Activated B cell treated with CpG ODN at 0.5 μM for 24 hours (primary cell): Measurements from ENCODE around the gene PABPC3. TPM values are rescaled to one million over a fixed set of nuclear protein-coding genes. Genes with fewer than 3 reads are reported as not detected.

ENCODE experiments used
- ATAC-seq: fragments of 200-7000 bp; cut with Tn5 transposase; one replicate; pipeline ENCODE4 v1.10.0; 2021; ENCODE audit warnings: low read depth, mild to moderate bottlenecking, moderate library complexity
- CTCF ChIA-PET: fragments of 350-600 bp; sonication (Branson Sonifier 250); formaldehyde crosslinking; loops from one replicate; lab custom pipeline; 2021; ENCODE audit warnings: antibody characterized with exemption; lab: Charles Lee
- POLR2A ChIA-PET: fragments of 350-600 bp; sonication (Branson Sonifier 250); formaldehyde crosslinking; loops from one replicate; lab custom pipeline; 2021; ENCODE audit warnings: antibody characterized with exemption; lab: Charles Lee
- DNase-seq: peaks from one replicate; pipeline ENCODE4 v3.0.0; 2022
- H3K27ac Mint-ChIP-seq: one replicate; pipeline ENCODE4 v1.8.0; 2020; ENCODE audit warnings: mixed read lengths
- H3K27me3 Mint-ChIP-seq: one replicate; pipeline ENCODE4 v1.8.0; 2021; ENCODE audit warnings: mixed read lengths
- H3K36me3 Mint-ChIP-seq: one replicate; pipeline ENCODE4 v1.8.0; 2021; ENCODE audit warnings: low read depth, mixed read lengths
- H3K4me1 Mint-ChIP-seq: one replicate; pipeline ENCODE4 v1.8.0; 2021; ENCODE audit warnings: mixed read lengths
- H3K4me3 Mint-ChIP-seq: one replicate; pipeline ENCODE4 v1.8.0; 2020; ENCODE audit warnings: mild to moderate bottlenecking, mixed read lengths
- H3K9me3 Mint-ChIP-seq: one replicate; pipeline ENCODE4 v1.8.0; 2020; ENCODE audit warnings: mixed read lengths
- CTCF ChIP-seq: fragments of 200-600 bp; IDR thresholded peaks from one replicate; pipeline ENCODE4 v1.8.0; 2022; ENCODE audit warnings: antibody characterized with exemption, mild to moderate bottlenecking
- intact Hi-C: fragments of 100-400 bp; cut with micrococcal nuclease; formaldehyde crosslinking; loops from one replicate; pipeline ENCODE4 v1.15.1; 2024
- total RNA-seq: library from RNA; stranded (reverse); gene quantifications from 2 replicates; pipeline ENCODE4 v1.2.3, GENCODE V29; 2022

The PABPC3 gene
- total RNA-seq, 1 donor from 2014 or later = 0.35 TPM

DNA sequence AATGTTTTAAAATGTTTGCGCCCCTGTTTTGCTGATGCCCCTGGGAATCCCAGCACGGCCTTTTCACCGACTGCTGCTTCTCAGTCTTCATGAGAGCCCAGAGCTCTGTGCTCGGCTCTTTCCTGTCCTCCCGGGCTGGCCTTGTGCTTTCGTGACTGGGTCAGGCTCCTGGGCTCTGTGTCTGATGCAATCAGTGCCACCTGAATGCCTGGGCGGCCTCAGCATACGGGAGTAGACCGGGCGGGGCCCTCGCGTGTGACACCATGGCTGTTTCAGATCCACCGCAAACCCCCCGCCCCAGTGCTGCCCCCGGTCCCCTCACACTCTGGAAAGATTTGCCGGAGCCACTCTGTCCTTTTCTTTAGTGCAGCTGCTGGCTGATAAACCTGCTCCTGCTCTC is 21.4 kb downstream of the PABPC3 start:
- Mint-ChIP-seq H3K4me3 (no peak overlapping the region), H3K9me3 (peaks cover 6% of the 10 kb centered on the region), H3K36me3 (no peaks in the 10 kb centered on the region), H3K4me1 (peaks cover 4% of the 10 kb centered on the region), H3K27ac (no peak overlapping the region), H3K27me3 (peaks cover 28% of the 10 kb centered on the region)
- ATAC-seq (no peak), DNase-seq (no peak)
- ChIA-PET CTCF (interaction anchor here (0.6 kb wide), 1 partner anchor 503 kb away, joined by 3 read pairs; no protein-coding TSS in a partner anchor), POLR2A (no interaction called here)
- intact Hi-C loops = no loop called here
- no peak for TF ChIP-seq CTCF

GRCh38 chr13:25118378-25118905 is 22.5 kb downstream of the PABPC3 start:
- ATAC-seq = no peak
- H3K4me3 Mint-ChIP-seq = no peak overlapping the region
- peaks cover 7% of the 10 kb centered on the region for H3K9me3 Mint-ChIP-seq
- ChIA-PET CTCF (no interaction called here), POLR2A (no interaction called here)
- H3K27me3 Mint-ChIP-seq = peaks cover 25% of the 10 kb centered on the region
- intact Hi-C loops = no loop called here
- TF ChIP-seq CTCF = no peak
- H3K4me1 Mint-ChIP-seq = peaks cover 4% of the 10 kb centered on the region
- no peaks in the 10 kb centered on the region for H3K36me3 Mint-ChIP-seq
- no peak overlapping the region for H3K27ac Mint-ChIP-seq
- no peak for DNase-seq

GRCh38 chr13:25130944-25131343 is 35.0 kb downstream of the PABPC3 start:
- H3K4me1 Mint-ChIP-seq = no peaks in the 10 kb centered on the region
- peaks cover 12% of the 10 kb centered on the region for H3K9me3 Mint-ChIP-seq
- ChIA-PET POLR2A (no interaction called here), CTCF (no interaction called here)
- DNase-seq = no peak
- ATAC-seq = no peak
- no peaks in the 10 kb centered on the region for H3K36me3 Mint-ChIP-seq
- H3K27ac Mint-ChIP-seq = no peak overlapping the region
- no peak for TF ChIP-seq CTCF
- intact Hi-C loops = no loop called here
- peaks cover 11% of the 10 kb centered on the region for H3K27me3 Mint-ChIP-seq
- no peak overlapping the region for H3K4me3 Mint-ChIP-seq

DNA sequence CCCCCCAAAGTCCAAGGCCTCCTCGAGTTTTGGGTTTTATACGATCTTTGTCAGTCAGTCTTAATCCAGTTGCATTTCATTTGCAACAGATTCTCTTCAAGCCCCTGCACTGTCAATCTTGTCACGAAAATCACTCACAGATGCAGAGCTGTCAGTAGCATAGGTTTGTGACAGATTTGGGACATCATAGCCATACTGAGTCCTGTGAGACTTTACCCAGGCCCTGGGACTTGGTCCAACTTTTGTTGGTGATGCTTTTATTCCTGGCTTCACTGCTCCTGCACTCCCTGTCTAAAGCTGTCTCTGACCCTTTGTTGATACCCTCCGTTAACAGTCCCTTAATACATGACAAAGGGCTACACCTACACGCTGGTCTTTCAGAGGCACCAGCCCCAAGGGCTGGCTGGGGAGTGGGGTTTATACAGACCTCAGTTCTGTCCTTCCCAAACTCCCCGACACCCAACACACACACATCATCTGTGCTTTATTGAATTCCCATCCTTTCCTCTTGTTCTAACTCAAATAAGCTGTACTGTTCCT is 36.0 kb downstream of the PABPC3 start:
- CTCF ChIA-PET = no interaction called here
- no peak for TF ChIP-seq CTCF
- Mint-ChIP-seq H3K27me3 (peaks cover 19% of the 10 kb centered on the region), H3K4me3 (no peak overlapping the region), H3K27ac (no peak overlapping the region), H3K9me3 (peaks cover 9% of the 10 kb centered on the region), H3K36me3 (no peaks in the 10 kb centered on the region), H3K4me1 (no peaks in the 10 kb centered on the region)
- no peak for DNase-seq
- no peak for ATAC-seq
- intact Hi-C loops = no loop called here
- POLR2A ChIA-PET = no interaction called here

DNA sequence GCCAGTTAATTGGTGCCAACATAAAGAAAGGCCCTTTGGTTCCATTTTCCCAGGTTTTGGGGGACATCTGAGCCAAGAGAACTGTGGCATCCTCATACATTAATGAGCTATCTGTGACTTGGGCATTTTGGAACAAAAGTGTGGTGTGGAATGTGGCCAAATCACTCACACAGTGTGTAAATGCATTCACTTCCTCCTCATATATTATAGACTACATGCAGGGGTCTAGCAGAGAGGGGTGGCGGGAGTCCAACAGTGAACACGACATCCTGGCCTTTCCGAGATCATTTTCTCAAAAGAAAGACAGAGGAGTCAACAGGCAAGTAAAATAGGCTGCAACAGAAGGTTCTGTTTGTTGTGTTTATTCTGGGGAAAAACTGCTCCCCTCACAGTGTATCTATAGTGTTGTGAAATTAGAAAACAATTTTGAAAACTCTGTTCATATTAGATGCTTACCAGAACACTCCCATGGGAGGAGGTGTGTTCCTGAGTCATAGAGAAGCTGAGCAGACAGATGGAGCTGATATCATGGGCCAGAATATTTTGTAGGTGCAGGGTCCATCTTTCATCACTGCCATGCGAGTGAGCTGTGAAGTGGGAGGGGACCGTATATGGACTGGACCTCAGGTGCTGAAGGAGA is 36.9 kb downstream of the PABPC3 start:
- ATAC-seq = no peak
- intact Hi-C loops = no loop called here
- ChIA-PET CTCF (no interaction called here), POLR2A (no interaction called here)
- H3K4me1 Mint-ChIP-seq = no peaks in the 10 kb centered on the region
- H3K36me3 Mint-ChIP-seq = no peaks in the 10 kb centered on the region
- peaks cover 9% of the 10 kb centered on the region for H3K9me3 Mint-ChIP-seq
- no peak overlapping the region for H3K4me3 Mint-ChIP-seq
- H3K27ac Mint-ChIP-seq = no peak overlapping the region
- H3K27me3 Mint-ChIP-seq = peaks cover 27% of the 10 kb centered on the region
- no peak for DNase-seq
- TF ChIP-seq CTCF = no peak
